ENCODE results near the gene NFAM1.

DNA sequence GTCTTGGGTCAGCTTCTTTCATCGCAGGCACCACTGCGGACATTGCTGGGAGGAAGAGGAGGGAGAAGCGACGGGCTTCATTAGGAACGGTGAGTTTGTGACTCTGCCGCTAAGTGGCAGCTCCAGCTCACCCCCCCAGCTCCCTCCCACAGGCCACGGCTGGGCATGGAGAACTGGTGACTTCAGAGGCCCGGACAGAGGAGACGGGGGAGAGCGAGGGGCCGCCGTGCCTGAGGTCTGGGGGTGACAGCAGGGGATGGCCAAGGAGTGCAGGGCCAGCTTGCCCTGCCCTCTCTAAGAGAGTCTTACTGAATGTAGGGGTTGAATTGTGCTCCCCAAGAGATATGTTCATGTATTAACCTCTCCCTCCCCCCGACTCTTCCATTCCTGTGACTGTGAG, 13.9 kb upstream of the NFAM1 start:
- TF ChIP-seq POLR2A (IDR thresholded peaks at IDR 0.05; ENCODE audit: low read depth, low read length) (no peak), POLR2AphosphoS5 (IDR thresholded peaks at IDR 0.05; ENCODE audit: low read depth, low read length) (no peak), TAF1 (IDR thresholded peaks at IDR 0.05; ENCODE audit: low read depth, low read length) (no peak)
